Mesothelial cell of epicardium (in vitro differentiated cells): ENCODE results near the gene FABP6. TPM values are rescaled to one million over a fixed set of nuclear protein-coding genes. Genes with fewer than 3 reads are reported as not detected.
"Not testable (repeated sequence)": the region's sequence is repeated elsewhere in the genome, so short reads cannot be mapped to it uniquely, and the experiment has no call there.

Source experiments
- DNase-seq, 2 experiments: peaks; one replicate each; pipeline ENCODE4 v3.0.0; 2021; ENCODE audit warnings: low spot score in 2 of 2; ENCODE audit not compliant: unreplicated experiment in 2 of 2
- H3K27ac Mint-ChIP-seq: 2 replicates; pipeline ENCODE4 v1.8.0; 2021; ENCODE audit warnings: mixed read lengths
- H3K27me3 Mint-ChIP-seq: 2 replicates; pipeline ENCODE4 v1.8.0; 2021; ENCODE audit warnings: low read depth, mixed read lengths
- H3K36me3 Mint-ChIP-seq: 2 replicates; pipeline ENCODE4 v1.8.0; 2021; ENCODE audit warnings: mixed read lengths
- H3K4me1 Mint-ChIP-seq: 2 replicates; pipeline ENCODE4 v1.8.0; 2021; ENCODE audit warnings: mixed read lengths
- H3K4me3 Mint-ChIP-seq: 2 replicates; pipeline ENCODE4 v1.8.0; 2021; ENCODE audit warnings: mild to moderate bottlenecking, moderate library complexity, mixed read lengths
- H3K9me3 Mint-ChIP-seq: 2 replicates; pipeline ENCODE4 v1.8.0; 2021; ENCODE audit warnings: mixed read lengths
- total RNA-seq: library from RNA; stranded (reverse); gene quantifications from 3 replicates; pipeline ENCODE4 v1.2.1, GENCODE V29; 2021
- TF ChIP-seq, protein P1 (sequence below): fragments of 200-600 bp; sonication (generic); IDR thresholded peaks from one replicate; pipeline ENCODE4 v1.5.0; 2021; ENCODE audit warnings: antibody characterized with exemption; ENCODE audit not compliant: unreplicated experiment

Gene FABP6
- total RNA-seq, 1 donor from 2014 or later: not detected

DNA sequence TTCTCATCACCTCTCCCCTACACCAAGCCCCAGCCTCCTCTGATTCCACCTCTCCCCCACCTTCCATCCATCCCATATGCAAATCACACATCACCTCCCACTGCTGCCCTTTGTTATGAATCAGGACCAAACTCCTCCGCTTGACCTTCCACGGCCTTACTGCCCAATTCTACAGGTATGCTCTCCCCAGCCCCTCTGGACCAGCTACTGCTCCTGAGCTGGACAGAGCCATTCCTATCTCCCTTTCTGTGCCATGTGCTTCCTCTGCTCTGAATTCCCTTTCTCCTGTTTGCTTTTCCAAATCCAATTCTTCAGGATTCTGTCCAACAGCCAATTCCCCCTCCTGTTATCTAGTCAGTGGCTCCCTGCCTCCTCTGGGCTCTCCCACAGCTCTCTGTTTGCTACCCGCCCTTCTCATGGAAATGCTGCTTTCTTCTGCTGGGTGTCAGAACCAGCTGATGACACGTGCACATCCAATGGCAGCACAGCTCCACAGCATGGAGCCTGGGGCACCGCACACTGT is 8.3 kb downstream of the FABP6 start:
- TF ChIP-seq, protein P1, sequence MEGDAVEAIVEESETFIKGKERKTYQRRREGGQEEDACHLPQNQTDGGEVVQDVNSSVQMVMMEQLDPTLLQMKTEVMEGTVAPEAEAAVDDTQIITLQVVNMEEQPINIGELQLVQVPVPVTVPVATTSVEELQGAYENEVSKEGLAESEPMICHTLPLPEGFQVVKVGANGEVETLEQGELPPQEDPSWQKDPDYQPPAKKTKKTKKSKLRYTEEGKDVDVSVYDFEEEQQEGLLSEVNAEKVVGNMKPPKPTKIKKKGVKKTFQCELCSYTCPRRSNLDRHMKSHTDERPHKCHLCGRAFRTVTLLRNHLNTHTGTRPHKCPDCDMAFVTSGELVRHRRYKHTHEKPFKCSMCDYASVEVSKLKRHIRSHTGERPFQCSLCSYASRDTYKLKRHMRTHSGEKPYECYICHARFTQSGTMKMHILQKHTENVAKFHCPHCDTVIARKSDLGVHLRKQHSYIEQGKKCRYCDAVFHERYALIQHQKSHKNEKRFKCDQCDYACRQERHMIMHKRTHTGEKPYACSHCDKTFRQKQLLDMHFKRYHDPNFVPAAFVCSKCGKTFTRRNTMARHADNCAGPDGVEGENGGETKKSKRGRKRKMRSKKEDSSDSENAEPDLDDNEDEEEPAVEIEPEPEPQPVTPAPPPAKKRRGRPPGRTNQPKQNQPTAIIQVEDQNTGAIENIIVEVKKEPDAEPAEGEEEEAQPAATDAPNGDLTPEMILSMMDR: no peak
- Mint-ChIP-seq H3K27ac (no peak overlapping the region), H3K9me3 (no peaks in the 10 kb centered on the region), H3K27me3 (no peaks in the 10 kb centered on the region), H3K36me3 (no peaks in the 10 kb centered on the region), H3K4me1 (peaks cover 4% of the 10 kb centered on the region), H3K4me3 (no peak overlapping the region)
- DNase-seq: no peak

DNA sequence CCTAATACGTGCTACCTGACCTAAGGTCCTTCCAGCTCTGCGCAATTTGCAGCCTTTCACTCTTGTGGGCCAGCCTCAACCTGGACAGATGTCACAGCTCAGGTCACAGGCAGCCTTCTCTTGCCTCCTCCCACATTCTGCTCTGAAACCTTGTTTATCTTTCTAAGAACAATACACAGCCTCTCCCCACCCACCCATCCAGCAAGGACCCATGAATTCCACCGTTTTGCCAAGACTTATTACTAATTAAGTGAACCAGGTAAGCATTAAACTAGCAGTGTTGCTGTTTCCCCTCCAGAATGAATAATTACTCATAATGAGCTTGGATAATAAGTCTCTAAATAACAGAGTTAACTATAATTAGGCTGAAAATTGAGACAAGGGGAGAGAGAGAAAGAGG is 11.0 kb downstream of the FABP6 start:
- H3K27ac Mint-ChIP-seq: no peak overlapping the region
- TF ChIP-seq, protein P1: no peak
- H3K27me3 Mint-ChIP-seq: no peaks in the 10 kb centered on the region
- DNase-seq: no peak
- H3K4me1 Mint-ChIP-seq: peaks cover 4% of the 10 kb centered on the region
- H3K9me3 Mint-ChIP-seq: no peaks in the 10 kb centered on the region
- H3K4me3 Mint-ChIP-seq: no peak overlapping the region
- H3K36me3 Mint-ChIP-seq: no peaks in the 10 kb centered on the region

DNA sequence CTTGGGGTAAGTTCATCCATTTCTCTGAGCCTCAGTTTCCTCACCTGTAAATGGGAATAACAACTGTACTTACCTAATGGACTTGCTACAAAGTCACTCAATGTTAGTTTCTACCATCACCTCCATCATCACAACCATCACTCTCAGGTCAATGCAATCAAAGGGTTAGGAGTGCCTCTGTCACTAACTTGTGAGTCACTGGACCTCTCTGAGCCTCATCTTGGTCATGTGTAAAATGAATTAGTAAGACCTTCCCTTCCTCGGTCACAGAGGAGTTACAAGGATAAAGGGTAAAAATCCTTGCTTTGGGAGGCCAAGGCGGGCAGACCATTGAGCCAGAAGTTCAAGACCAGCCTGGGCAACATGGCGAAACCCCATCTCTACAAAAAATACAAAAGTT is 12.8 kb downstream of the FABP6 start:
- no peak overlapping the region for H3K27ac Mint-ChIP-seq
- H3K4me3 Mint-ChIP-seq: no peak overlapping the region
- no peak for DNase-seq
- H3K9me3 Mint-ChIP-seq: no peaks in the 10 kb centered on the region
- TF ChIP-seq, protein P1: no peak
- H3K4me1 Mint-ChIP-seq: peaks cover 4% of the 10 kb centered on the region
- H3K27me3 Mint-ChIP-seq: no peaks in the 10 kb centered on the region
- H3K36me3 Mint-ChIP-seq: no peaks in the 10 kb centered on the region

DNA sequence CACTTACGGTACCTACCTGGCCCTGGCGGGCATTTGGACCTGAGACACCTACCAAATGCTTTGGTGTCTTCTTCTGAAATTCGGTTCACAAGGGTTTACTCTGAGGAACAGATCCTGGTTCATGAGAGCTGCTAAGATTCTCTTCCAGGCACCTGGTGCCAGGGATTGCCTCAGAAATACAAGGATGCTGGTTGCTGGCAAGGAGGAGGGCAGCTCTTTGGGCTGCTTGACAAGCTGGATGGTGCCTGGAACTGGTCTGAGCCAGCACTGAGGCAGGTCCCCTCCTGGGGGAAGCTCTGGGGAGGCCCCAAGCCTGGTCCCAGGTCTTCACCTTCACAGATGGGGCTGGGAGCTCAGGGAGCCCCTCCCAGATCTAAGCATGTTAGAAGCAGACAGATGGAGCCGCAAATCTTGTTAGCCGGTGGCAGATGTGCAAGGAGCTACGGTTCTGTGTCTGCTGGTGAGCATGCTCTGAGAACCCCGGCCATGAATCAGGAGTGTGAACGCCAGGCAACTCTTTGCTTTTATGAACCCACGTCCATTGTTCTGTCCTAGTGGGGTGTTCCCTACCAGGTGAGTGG is 16.3 kb downstream of the FABP6 start:
- Mint-ChIP-seq H3K36me3 (no peaks in the 10 kb centered on the region), H3K9me3 (no peaks in the 10 kb centered on the region), H3K27ac (no peak overlapping the region), H3K4me3 (no peak overlapping the region), H3K4me1 (peaks cover under 1% of the 10 kb centered on the region), H3K27me3 (no peaks in the 10 kb centered on the region)
- TF ChIP-seq, protein P1: no peak
- DNase-seq: no peak

DNA sequence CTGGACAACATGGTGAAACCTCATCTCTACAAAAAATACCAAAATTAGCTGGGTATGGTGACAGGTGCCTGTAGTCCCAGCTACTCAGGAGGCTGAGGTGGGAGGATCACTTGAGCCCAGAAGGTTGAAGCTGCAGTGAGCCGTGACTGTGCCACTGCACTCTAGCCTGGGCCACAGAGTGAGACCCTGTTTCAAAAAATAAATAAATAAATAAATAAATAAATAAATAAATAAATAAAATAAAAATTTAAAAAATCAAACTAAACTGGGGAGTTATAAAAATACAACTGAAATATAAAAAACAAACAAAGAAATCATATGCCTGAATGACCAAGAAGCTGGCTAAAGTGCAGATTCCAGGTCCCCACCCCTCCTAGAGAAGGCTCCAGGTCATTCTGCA is 20.3 kb downstream of the FABP6 start:
- H3K4me1 Mint-ChIP-seq, H3K9me3 Mint-ChIP-seq, H3K4me3 Mint-ChIP-seq, H3K27ac Mint-ChIP-seq, H3K27me3 Mint-ChIP-seq, DNase-seq, H3K36me3 Mint-ChIP-seq: not testable (repeated sequence)

DNA sequence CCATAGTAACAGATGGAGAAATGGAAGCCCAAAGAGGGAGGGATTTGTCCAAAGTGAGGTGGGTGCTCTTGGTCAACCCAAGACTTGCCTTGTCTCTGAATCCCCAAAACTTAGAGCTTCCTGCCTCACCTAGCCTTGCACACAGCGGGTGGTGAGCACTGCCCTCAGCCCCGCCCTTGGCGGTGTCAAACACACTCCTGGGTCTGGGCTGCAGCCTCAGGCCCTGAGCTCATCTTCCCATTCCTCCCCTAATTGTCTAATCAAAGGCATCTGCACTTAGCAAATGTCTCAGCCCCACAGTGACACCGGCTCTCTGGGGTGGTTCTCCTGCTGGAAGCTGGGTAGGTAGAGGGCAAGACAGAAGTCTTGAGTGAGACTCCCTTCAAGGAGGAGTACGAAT is 20.9 kb downstream of the FABP6 start:
- TF ChIP-seq, protein P1: no peak
- Mint-ChIP-seq H3K27ac (no peak overlapping the region), H3K27me3 (no peaks in the 10 kb centered on the region), H3K4me1 (no peaks in the 10 kb centered on the region), H3K9me3 (no peaks in the 10 kb centered on the region), H3K36me3 (peaks cover 7% of the 10 kb centered on the region), H3K4me3 (no peak overlapping the region)
- no peak for DNase-seq
